WTC11 (cell line): ENCODE data around the gene CEP85L. TPM values are rescaled to one million over a fixed set of nuclear protein-coding genes. Genes with fewer than 3 reads are reported as not detected.

Experiments
- ATAC-seq: fragments of 200-7000 bp; cut with Tn5 transposase; 2 replicates; pipeline ENCODE4 v1.10.0; 2021; ENCODE audit warnings: mild to moderate bottlenecking, moderate library complexity
- CTCF ChIA-PET: fragments of 300-600 bp; sonication (Branson Sonifier 250); formaldehyde crosslinking; loops from one replicate; lab custom pipeline; 2021; ENCODE audit warnings: antibody characterized with exemption; lab: Charles Lee
- POLR2A ChIA-PET: fragments of 350-600 bp; sonication (Branson Sonifier 250); formaldehyde crosslinking; loops from one replicate; lab custom pipeline; 2021; ENCODE audit warnings: antibody characterized with exemption; lab: Charles Lee
- DNase-seq: peaks from one replicate; pipeline ENCODE4 v3.0.0; 2021; ENCODE audit warnings: low spot score
- H3K27ac Mint-ChIP-seq: 2 replicates; pipeline ENCODE4 v1.8.0; 2021; ENCODE audit warnings: mixed read lengths
- H3K27me3 Mint-ChIP-seq: 2 replicates; pipeline ENCODE4 v1.8.0; 2021; ENCODE audit warnings: low read depth, mild to moderate bottlenecking, moderate library complexity, mixed read lengths
- H3K36me3 Mint-ChIP-seq: 2 replicates; pipeline ENCODE4 v1.8.0; 2021; ENCODE audit warnings: mixed read lengths
- H3K4me1 Mint-ChIP-seq: 2 replicates; pipeline ENCODE4 v1.8.0; 2022; ENCODE audit warnings: mixed read lengths
- H3K4me3 Mint-ChIP-seq: 2 replicates; pipeline ENCODE4 v1.8.0; 2021; ENCODE audit warnings: mild to moderate bottlenecking, moderate library complexity, mixed read lengths
- H3K9me3 Mint-ChIP-seq: 2 replicates; pipeline ENCODE4 v1.8.0; 2021; ENCODE audit warnings: mixed read lengths
- ETV6 ChIP-seq: sonication (generic); formaldehyde crosslinking; IDR thresholded peaks from 2 replicates; pipeline ENCODE4 v1.8.1; 2022; ENCODE audit warnings: mild to moderate bottlenecking, missing genetic modification reagents
- FOXJ3 ChIP-seq: sonication (generic); formaldehyde crosslinking; IDR thresholded peaks from 2 replicates; pipeline ENCODE4 v1.9.0; 2021; ENCODE audit warnings: missing genetic modification reagents, mild to moderate bottlenecking, borderline replicate concordance
- FOXP1 ChIP-seq: sonication (generic); formaldehyde crosslinking; IDR thresholded peaks from 2 replicates; pipeline ENCODE4 v1.8.0; 2022; ENCODE audit warnings: missing genetic modification reagents, mild to moderate bottlenecking, moderate library complexity, borderline replicate concordance
- GTF2I ChIP-seq: fragments of 250-450 bp; sonication (Bioruptor Pico); conservative IDR thresholded peaks from 2 replicates; pipeline ENCODE4 v1.4.0; 2021; ENCODE audit warnings: mild to moderate bottlenecking
- HMGA2 ChIP-seq: fragments of 250-450 bp; sonication (Bioruptor Pico); IDR thresholded peaks from 2 replicates; pipeline ENCODE4 v1.4.0; 2021; ENCODE audit warnings: mild to moderate bottlenecking, moderate library complexity
- IRF1 ChIP-seq: sonication (generic); formaldehyde crosslinking; IDR thresholded peaks from 2 replicates; pipeline ENCODE4 v1.8.0; 2023; ENCODE audit warnings: missing genetic modification reagents
- IRF2 ChIP-seq: sonication (generic); formaldehyde crosslinking; IDR thresholded peaks from 2 replicates; pipeline ENCODE4 v1.8.0; 2022; ENCODE audit warnings: low read depth, missing genetic modification reagents, borderline replicate concordance
- NFATC4 ChIP-seq: fragments of 250-450 bp; sonication (Bioruptor Pico); IDR thresholded peaks from 2 replicates; pipeline ENCODE4 v1.9.0; 2021; ENCODE audit warnings: mild to moderate bottlenecking
- PRDM15 ChIP-seq: sonication (generic); formaldehyde crosslinking; IDR thresholded peaks from 2 replicates; pipeline ENCODE4 v1.8.0; 2022; ENCODE audit warnings: missing genetic modification reagents
- PRRX2 ChIP-seq: fragments of 250-450 bp; sonication (Bioruptor Pico); IDR thresholded peaks from 2 replicates; pipeline ENCODE4 v1.8.0; 2021; ENCODE audit warnings: mild to moderate bottlenecking
- RORB ChIP-seq: fragments of 250-450 bp; sonication (Bioruptor Pico); IDR thresholded peaks from 2 replicates; pipeline ENCODE4 v1.9.0; 2021; ENCODE audit warnings: mild to moderate bottlenecking
- TEAD1 ChIP-seq: sonication (generic); formaldehyde crosslinking; IDR thresholded peaks from 2 replicates; pipeline ENCODE4 v1.8.0; 2022; ENCODE audit warnings: mild to moderate bottlenecking, missing genetic modification reagents
- ZNF138 ChIP-seq: sonication (generic); formaldehyde crosslinking; conservative IDR thresholded peaks from 2 replicates; pipeline ENCODE4 v1.8.1; 2022; ENCODE audit warnings: mild to moderate bottlenecking, moderate library complexity, missing genetic modification reagents
- ZNF219 ChIP-seq: sonication (generic); formaldehyde crosslinking; IDR thresholded peaks from 2 replicates; pipeline ENCODE4 v1.8.0; 2023; ENCODE audit warnings: missing genetic modification reagents, mild to moderate bottlenecking, borderline replicate concordance
- ZNF416 ChIP-seq: fragments of 250-450 bp; sonication (Bioruptor Pico); IDR thresholded peaks from 2 replicates; pipeline ENCODE4 v1.9.0; 2021; ENCODE audit warnings: mild to moderate bottlenecking, inconsistent platforms
- ZSCAN18 ChIP-seq: fragments of 250-450 bp; sonication (Bioruptor Pico); IDR thresholded peaks from 2 replicates; pipeline ENCODE4 v2.1.2; 2022; ENCODE audit warnings: mild to moderate bottlenecking, moderate library complexity
- total RNA-seq: library from RNA; stranded (reverse); gene quantifications from 3 replicates; pipeline ENCODE4 v1.2.3, GENCODE V29; 2021
- TF ChIP-seq, protein P1 (sequence below): sonication (generic); formaldehyde crosslinking; IDR thresholded peaks from 2 replicates; pipeline ENCODE4 v1.8.1; 2022; ENCODE audit warnings: mild to moderate bottlenecking, missing genetic modification reagents, moderate library complexity, borderline replicate concordance
- TF ChIP-seq, protein P2 (sequence below): sonication (generic); formaldehyde crosslinking; IDR thresholded peaks from 2 replicates; pipeline ENCODE4 v1.8.1; 2023; ENCODE audit warnings: mild to moderate bottlenecking, missing genetic modification reagents, borderline replicate concordance
- TF ChIP-seq, protein P3 (sequence below): sonication (generic); formaldehyde crosslinking; IDR thresholded peaks from 2 replicates; pipeline ENCODE4 v1.8.1; 2022; ENCODE audit warnings: mild to moderate bottlenecking, moderate library complexity, missing genetic modification reagents

The CEP85L gene
- total RNA-seq, 1 experiment from 2014 or later, result 32.5 TPM

DNA sequence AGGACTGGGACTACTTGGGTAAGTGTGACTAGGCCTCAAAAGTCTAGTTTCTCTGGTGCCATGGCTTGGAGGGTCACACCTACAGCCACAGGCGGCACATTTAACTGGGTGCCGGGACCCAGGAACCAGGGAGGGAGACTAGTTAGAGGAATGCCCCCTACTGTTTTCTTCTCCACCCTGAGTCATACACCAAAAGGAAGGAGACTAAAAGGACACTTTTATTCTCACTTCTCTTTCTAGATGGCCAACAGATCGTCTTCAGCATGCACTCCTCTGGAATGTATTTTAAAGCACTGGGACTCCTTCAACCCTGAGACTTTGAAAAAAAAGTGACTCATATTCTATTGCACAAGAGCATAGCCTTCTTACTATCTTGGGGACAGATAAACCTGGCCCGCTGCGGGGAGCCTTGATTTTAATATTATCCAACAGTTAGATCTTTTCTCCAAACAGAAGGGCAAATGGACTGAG is 69.9 kb downstream of the CEP85L start:
- ChIA-PET CTCF (interaction anchor here (0.6 to 1.6 kb wide), 8 partner anchors 10 to 744 kb away, joined by 3 to 19 read pairs (median 4); no protein-coding TSS in a partner anchor), POLR2A (interaction anchor here (0.6 kb wide), 1 partner anchor 1835 kb away, joined by 5 read pairs; no protein-coding TSS in a partner anchor)
- Mint-ChIP-seq H3K27me3 (no peaks in the 10 kb centered on the region), H3K4me3 (no peak overlapping the region), H3K9me3 (peaks cover 35% of the 10 kb centered on the region), H3K4me1 (peaks cover 20% of the 10 kb centered on the region), H3K27ac (no peak overlapping the region; the same call in 1 of the 2 replicates), H3K36me3 (peaks cover 39% of the 10 kb centered on the region)
- ATAC-seq (no peak), DNase-seq (no peak)
- TF ChIP-seq HMGA2 (CRISPR knock-in tag) (no peak), RORB (CRISPR knock-in tag) (no peak), ZNF416 (no peak), IRF2 (no peak), FOXP1 (CRISPR knock-in tag) (no peak), ETV6 (CRISPR knock-in tag) (no peak), ZNF219 (CRISPR knock-in tag) (no peak), GTF2I (CRISPR knock-in tag) (no peak), PRDM15 (CRISPR knock-in tag) (no peak), IRF1 (CRISPR knock-in tag) (no peak)
- TF ChIP-seq, protein P1, sequence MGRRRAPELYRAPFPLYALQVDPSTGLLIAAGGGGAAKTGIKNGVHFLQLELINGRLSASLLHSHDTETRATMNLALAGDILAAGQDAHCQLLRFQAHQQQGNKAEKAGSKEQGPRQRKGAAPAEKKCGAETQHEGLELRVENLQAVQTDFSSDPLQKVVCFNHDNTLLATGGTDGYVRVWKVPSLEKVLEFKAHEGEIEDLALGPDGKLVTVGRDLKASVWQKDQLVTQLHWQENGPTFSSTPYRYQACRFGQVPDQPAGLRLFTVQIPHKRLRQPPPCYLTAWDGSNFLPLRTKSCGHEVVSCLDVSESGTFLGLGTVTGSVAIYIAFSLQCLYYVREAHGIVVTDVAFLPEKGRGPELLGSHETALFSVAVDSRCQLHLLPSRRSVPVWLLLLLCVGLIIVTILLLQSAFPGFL (CRISPR knock-in tag), result no peak
- TF ChIP-seq, protein P2, sequence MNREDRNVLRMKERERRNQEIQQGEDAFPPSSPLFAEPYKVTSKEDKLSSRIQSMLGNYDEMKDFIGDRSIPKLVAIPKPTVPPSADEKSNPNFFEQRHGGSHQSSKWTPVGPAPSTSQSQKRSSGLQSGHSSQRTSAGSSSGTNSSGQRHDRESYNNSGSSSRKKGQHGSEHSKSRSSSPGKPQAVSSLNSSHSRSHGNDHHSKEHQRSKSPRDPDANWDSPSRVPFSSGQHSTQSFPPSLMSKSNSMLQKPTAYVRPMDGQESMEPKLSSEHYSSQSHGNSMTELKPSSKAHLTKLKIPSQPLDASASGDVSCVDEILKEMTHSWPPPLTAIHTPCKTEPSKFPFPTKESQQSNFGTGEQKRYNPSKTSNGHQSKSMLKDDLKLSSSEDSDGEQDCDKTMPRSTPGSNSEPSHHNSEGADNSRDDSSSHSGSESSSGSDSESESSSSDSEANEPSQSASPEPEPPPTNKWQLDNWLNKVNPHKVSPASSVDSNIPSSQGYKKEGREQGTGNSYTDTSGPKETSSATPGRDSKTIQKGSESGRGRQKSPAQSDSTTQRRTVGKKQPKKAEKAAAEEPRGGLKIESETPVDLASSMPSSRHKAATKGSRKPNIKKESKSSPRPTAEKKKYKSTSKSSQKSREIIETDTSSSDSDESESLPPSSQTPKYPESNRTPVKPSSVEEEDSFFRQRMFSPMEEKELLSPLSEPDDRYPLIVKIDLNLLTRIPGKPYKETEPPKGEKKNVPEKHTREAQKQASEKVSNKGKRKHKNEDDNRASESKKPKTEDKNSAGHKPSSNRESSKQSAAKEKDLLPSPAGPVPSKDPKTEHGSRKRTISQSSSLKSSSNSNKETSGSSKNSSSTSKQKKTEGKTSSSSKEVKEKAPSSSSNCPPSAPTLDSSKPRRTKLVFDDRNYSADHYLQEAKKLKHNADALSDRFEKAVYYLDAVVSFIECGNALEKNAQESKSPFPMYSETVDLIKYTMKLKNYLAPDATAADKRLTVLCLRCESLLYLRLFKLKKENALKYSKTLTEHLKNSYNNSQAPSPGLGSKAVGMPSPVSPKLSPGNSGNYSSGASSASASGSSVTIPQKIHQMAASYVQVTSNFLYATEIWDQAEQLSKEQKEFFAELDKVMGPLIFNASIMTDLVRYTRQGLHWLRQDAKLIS (CRISPR knock-in tag), result no peak

DNA sequence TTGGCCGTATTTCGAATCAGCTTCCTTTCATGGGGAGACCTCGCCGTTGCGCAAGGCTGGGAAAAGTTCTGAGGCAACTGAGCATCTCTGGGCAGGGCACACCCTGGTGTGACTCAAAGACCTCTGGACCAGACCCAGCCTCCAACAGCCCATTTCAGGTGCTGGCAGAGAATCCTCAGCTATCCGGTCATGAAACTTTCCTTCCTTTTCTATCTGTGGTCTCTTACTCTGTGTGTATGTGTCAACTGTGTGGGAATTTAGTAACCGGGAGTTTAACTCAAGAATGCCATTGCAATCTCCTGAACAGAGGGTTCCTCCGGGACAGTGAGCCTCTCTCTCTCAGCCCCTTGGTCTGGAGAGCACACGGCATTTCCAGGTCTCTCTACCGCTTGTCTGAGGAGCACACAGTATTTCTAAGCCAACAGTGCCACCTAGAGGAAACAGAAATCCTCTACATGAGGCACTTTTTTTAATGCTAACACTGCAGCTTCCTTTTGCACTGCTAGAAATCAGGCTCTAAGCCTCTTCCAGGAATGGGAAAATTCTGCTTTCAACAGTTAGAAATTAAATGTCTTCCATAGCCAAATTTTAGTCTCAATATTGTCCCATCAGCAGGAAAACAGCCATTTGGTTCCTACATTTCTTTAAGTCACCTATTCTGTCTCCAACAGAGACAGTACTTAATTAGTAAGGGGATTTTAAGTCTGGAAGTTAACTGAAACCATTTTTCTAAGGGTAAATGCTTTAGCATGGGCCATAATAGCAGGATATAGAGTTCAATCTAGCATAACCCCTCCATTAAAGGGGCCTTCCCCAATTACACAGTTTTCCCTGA is 70.6 kb downstream of the CEP85L start:
- H3K36me3 Mint-ChIP-seq, result peaks cover 46% of the 10 kb centered on the region
- TF ChIP-seq ZSCAN18 (no peak), PRRX2 (CRISPR knock-in tag) (no peak), ZNF138 (CRISPR knock-in tag) (no peak), NFATC4 (CRISPR knock-in tag) (no peak), FOXJ3 (CRISPR knock-in tag) (no peak), TEAD1 (CRISPR knock-in tag) (no peak), ETV6 (CRISPR knock-in tag) (peak; percentile 23; the same call in 1 of the 2 replicates)
- TF ChIP-seq, protein P3, sequence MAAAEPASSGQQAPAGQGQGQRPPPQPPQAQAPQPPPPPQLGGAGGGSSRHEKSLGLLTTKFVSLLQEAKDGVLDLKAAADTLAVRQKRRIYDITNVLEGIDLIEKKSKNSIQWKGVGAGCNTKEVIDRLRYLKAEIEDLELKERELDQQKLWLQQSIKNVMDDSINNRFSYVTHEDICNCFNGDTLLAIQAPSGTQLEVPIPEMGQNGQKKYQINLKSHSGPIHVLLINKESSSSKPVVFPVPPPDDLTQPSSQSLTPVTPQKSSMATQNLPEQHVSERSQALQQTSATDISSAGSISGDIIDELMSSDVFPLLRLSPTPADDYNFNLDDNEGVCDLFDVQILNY (CRISPR knock-in tag), result no peak

More for the DNA sequence above, 70.6 kb downstream of the CEP85L start:
- Mint-ChIP-seq H3K9me3 (peaks cover 42% of the 10 kb centered on the region), H3K4me1 (peaks cover 20% of the 10 kb centered on the region), H3K27ac (peak overlapping the region; percentile 89; the same call in 1 of the 2 replicates), H3K4me3 (no peak overlapping the region), H3K27me3 (no peaks in the 10 kb centered on the region)
- DNase-seq (peak; percentile 26), ATAC-seq (peak; percentile 92)
- ChIA-PET POLR2A (interaction anchor here (0.6 kb wide), 1 partner anchor 1834 kb away, joined by 5 read pairs; no protein-coding TSS in a partner anchor), CTCF (interaction anchor here (0.6 to 1.6 kb wide), 13 partner anchors 10 to 744 kb away, joined by 3 to 19 read pairs (median 4); partner anchors contain the start of gene CEP85L)
